ENCODE results near the gene PDLIM7.
A peak's percentile ranks its signal among the peaks of the same experiment; 100 is the strongest.

PDLIM7 gene

GRCh38 chr5:177496070-177496726 lies 1.2 kb downstream of the PDLIM7 start:
- TF ChIP-seq HDGF (IDR thresholded peaks at IDR 0.05; ENCODE audit: borderline replicate concordance) (peak; percentile 20; the same call in 1 of the 2 replicates), SUZ12 (IDR thresholded peaks at IDR 0.05) (no peak), ARNT (IDR thresholded peaks at IDR 0.05) (no peak), FOXM1 (IDR thresholded peaks at IDR 0.05; ENCODE audit: borderline replicate concordance) (no peak), NFRKB (IDR thresholded peaks at IDR 0.05) (no peak)
- peak; percentile 60 for DNase-seq (ENCODE audit: extremely low spot score)
- ChIA-PET CTCF (interaction anchor here (1.4 to 3.8 kb wide), 5 partner anchors 24 to 110 kb away, joined by 3 to 23 read pairs (median 6); no protein-coding TSS in a partner anchor), POLR2A (interaction anchor here (0.8 to 3.7 kb wide), 11 partner anchors 11 to 184 kb away, joined by 3 to 21 read pairs (median 4); partner anchors contain the start of genes DBN1, DDX41 and GRK6)

GRCh38 chr5:177495243-177496060 lies 2.0 kb downstream of the PDLIM7 start:
- peak; percentile 57 for DNase-seq (ENCODE audit: extremely low spot score)
- POLR2A ChIA-PET = interaction anchor here (0.6 to 3.7 kb wide), 9 partner anchors 10 to 249 kb away, joined by 3 to 21 read pairs (median 4); partner anchors contain the start of genes DBN1, DDX41 and GRK6
- TF ChIP-seq LEF1 (IDR thresholded peaks at IDR 0.05; ENCODE audit: borderline replicate concordance) (no peak), HDGF (IDR thresholded peaks at IDR 0.05; ENCODE audit: borderline replicate concordance) (0 out of 2 replicates have a peak, but pooled peaks have one; percentile 67), TARDBP (IDR thresholded peaks at IDR 0.05) (no peak), NFRKB (IDR thresholded peaks at IDR 0.05) (no peak), PKNOX1 (IDR thresholded peaks at IDR 0.05) (no peak)
- CTCF ChIA-PET = interaction anchor here (0.5 to 3.8 kb wide), 8 partner anchors 23 to 382 kb away, joined by 3 to 23 read pairs (median 4); no protein-coding TSS in a partner anchor

- TF ChIP-seq HDGF (IDR thresholded peaks at IDR 0.05; ENCODE audit: borderline replicate concordance) (no peak), LEF1 (IDR thresholded peaks at IDR 0.05; ENCODE audit: borderline replicate concordance) (no peak), L3MBTL2 (conservative IDR thresholded peaks at IDR 0.05) (no peak), FOXA1 (IDR thresholded peaks at IDR 0.05) (no peak), BHLHE40 (IDR thresholded peaks at IDR 0.05; ENCODE audit: borderline replicate concordance) (no peak), ELF4 (IDR thresholded peaks at IDR 0.05) (no peak), TARDBP (IDR thresholded peaks at IDR 0.05) (no peak), ZNF384 (IDR thresholded peaks at IDR 0.05) (no peak), CTBP1 (IDR thresholded peaks at IDR 0.05; ENCODE audit: borderline replicate concordance) (no peak), FOXK2 (IDR thresholded peaks at IDR 0.05) (no peak), SUZ12 (IDR thresholded peaks at IDR 0.05) (no peak), FOXM1 (IDR thresholded peaks at IDR 0.05; ENCODE audit: borderline replicate concordance) (no peak), PKNOX1 (IDR thresholded peaks at IDR 0.05) (no peak), SP1 (IDR thresholded peaks at IDR 0.05) (no peak), ARNT (IDR thresholded peaks at IDR 0.05) (no peak), NFRKB (IDR thresholded peaks at IDR 0.05) (no peak)
- no peak for DNase-seq (ENCODE audit: extremely low spot score)
- POLR2A ChIA-PET = interaction anchor here (0.9 to 3.7 kb wide), 7 partner anchors 9 to 105 kb away, joined by 3 to 21 read pairs (median 4); partner anchors contain the start of genes B4GALT7, DDX41 and GRK6
- CTCF ChIA-PET = interaction anchor here (0.5 to 3.8 kb wide), 10 partner anchors 22 to 441 kb away, joined by 3 to 23 read pairs (median 4); no protein-coding TSS in a partner anchor
Observed at GRCh38 chr5:177494346-177495195, 2.8 kb downstream of the PDLIM7 start.

GRCh38 chr5:177493795-177494345 lies 3.5 kb downstream of the PDLIM7 start:
- ChIA-PET CTCF (interaction anchor here (0.6 to 1.4 kb wide), 4 partner anchors 36 to 123 kb away, joined by 3 to 5 read pairs (median 4); no protein-coding TSS in a partner anchor), POLR2A (interaction anchor here (0.9 to 2.2 kb wide), 4 partner anchors 15 to 106 kb away, joined by 3 to 9 read pairs (median 3); partner anchors contain the start of gene B4GALT7)
- no peak for TF ChIP-seq ZNF384 (IDR thresholded peaks at IDR 0.05)
- no peak for TF ChIP-seq FOXA1 (IDR thresholded peaks at IDR 0.05)
- TF ChIP-seq L3MBTL2 (conservative IDR thresholded peaks at IDR 0.05) = no peak
- no peak for TF ChIP-seq TARDBP (IDR thresholded peaks at IDR 0.05)
- no peak for TF ChIP-seq LEF1 (IDR thresholded peaks at IDR 0.05; ENCODE audit: borderline replicate concordance)
- no peak for DNase-seq (ENCODE audit: extremely low spot score)

- no peak for DNase-seq (ENCODE audit: extremely low spot score)
- POLR2A ChIA-PET = interaction anchor here (0.8 to 2.2 kb wide), 5 partner anchors 9 to 25 kb away, joined by 3 to 9 read pairs (median 3); partner anchors contain the start of gene DDX41
- no peak for TF ChIP-seq PKNOX1 (IDR thresholded peaks at IDR 0.05)
- TF ChIP-seq ARNT (IDR thresholded peaks at IDR 0.05) = no peak
- no peak for TF ChIP-seq CTBP1 (IDR thresholded peaks at IDR 0.05; ENCODE audit: borderline replicate concordance)
- TF ChIP-seq FOXA1 (IDR thresholded peaks at IDR 0.05) = no peak
- no peak for TF ChIP-seq NFRKB (IDR thresholded peaks at IDR 0.05)
- TF ChIP-seq BHLHE40 (IDR thresholded peaks at IDR 0.05; ENCODE audit: borderline replicate concordance) = no peak
- no peak for TF ChIP-seq LEF1 (IDR thresholded peaks at IDR 0.05; ENCODE audit: borderline replicate concordance)
- no peak for TF ChIP-seq ZNF384 (IDR thresholded peaks at IDR 0.05)
- TF ChIP-seq SUZ12 (IDR thresholded peaks at IDR 0.05) = no peak
- CTCF ChIA-PET = interaction anchor here (0.6 to 1.4 kb wide), 6 partner anchors 8 to 663 kb away, joined by 3 to 6 read pairs (median 4); no protein-coding TSS in a partner anchor
Observed at GRCh38 chr5:177492841-177493240, 4.6 kb downstream of the PDLIM7 start.

All from HEK293T (cell line).